Measurements from ENCODE around the gene JPH4. TPM values are rescaled to one million over a fixed set of nuclear protein-coding genes. Genes with fewer than 3 reads are reported as not detected.
"Not testable (repeated sequence)": the region's sequence is repeated elsewhere in the genome, so short reads cannot be mapped to it uniquely, and the experiment has no call there.

The JPH4 gene
- total and polyA plus RNA-seq, 5 donors from 2014 or later: 0.14 TPM; not detected in 4

GRCh38 chr14:23538050-23538718 is 40.4 kb downstream of the JPH4 start:
- H3K36me3 Mint-ChIP-seq: no peaks in the 10 kb centered on the region
- Histone ChIP-seq H3K27me3 (ENCODE audit: control insufficient read depth, insufficient read depth, low read length) (no peaks in the 10 kb centered on the region), H3K4me3 (ENCODE audit: low read depth, low read length) (no peak overlapping the region), H3K9me3 (ENCODE audit: control insufficient read depth in 2 of 2, low read length in 2 of 2) (no peaks in the 10 kb centered on the region), H3K27ac (ENCODE audit: insufficient read depth, low read length, poor library complexity, severe bottlenecking) (no peak overlapping the region), H3K36me3 (ENCODE audit: control insufficient read depth, insufficient read depth, low read length) (no peaks in the 10 kb centered on the region), H3K4me1 (ENCODE audit: control insufficient read depth, insufficient read depth, low read length, poor library complexity, severe bottlenecking) (no peaks in the 10 kb centered on the region)
- ATAC-seq (ENCODE audit: low read depth in 2 of 2) (no peak), DNase-seq (no peak)
- peaks cover 0 to 1% (median 0%) of the 10 kb centered on the region in 7 donors for H3K9me3 Mint-ChIP-seq
- no peaks in the 10 kb centered on the region for H3K4me1 Mint-ChIP-seq
- H3K4me3 Mint-ChIP-seq: no peak overlapping the region
- H3K27me3 Mint-ChIP-seq: peaks cover 10% of the 10 kb centered on the region
- peak overlapping the region in 1 of 3 donors; percentile 29 for H3K27ac Mint-ChIP-seq

- H3K36me3 Mint-ChIP-seq: no peaks in the 10 kb centered on the region
- H3K27me3 Mint-ChIP-seq: peaks cover 10% of the 10 kb centered on the region
- Histone ChIP-seq H3K4me1 (ENCODE audit: control insufficient read depth, insufficient read depth, low read length, poor library complexity, severe bottlenecking) (no peaks in the 10 kb centered on the region), H3K9me3 (ENCODE audit: control insufficient read depth in 2 of 2, low read length in 2 of 2) (no peaks in the 10 kb centered on the region), H3K36me3 (ENCODE audit: control insufficient read depth, insufficient read depth, low read length) (no peaks in the 10 kb centered on the region), H3K27ac (ENCODE audit: insufficient read depth, low read length, poor library complexity, severe bottlenecking) (no peak overlapping the region), H3K27me3 (ENCODE audit: control insufficient read depth, insufficient read depth, low read length) (no peaks in the 10 kb centered on the region), H3K4me3 (ENCODE audit: low read depth, low read length) (no peak overlapping the region)
- peaks cover 0 to 1% (median 0%) of the 10 kb centered on the region in 7 donors for H3K9me3 Mint-ChIP-seq
- DNase-seq (no peak), ATAC-seq (ENCODE audit: low read depth in 2 of 2) (no peak)
- H3K4me3 Mint-ChIP-seq: no peak overlapping the region
- no peaks in the 10 kb centered on the region for H3K4me1 Mint-ChIP-seq
- no peak overlapping the region for H3K27ac Mint-ChIP-seq
These were observed 41.1 kb downstream of the JPH4 start for GRCh38 chr14:23537351-23538049.

- H3K4me1 ChIP-seq (ENCODE audit: control insufficient read depth, insufficient read depth, low read length, poor library complexity, severe bottlenecking); ATAC-seq (ENCODE audit: low read depth in 2 of 2); H3K36me3 Mint-ChIP-seq; H3K27ac Mint-ChIP-seq; DNase-seq; H3K4me3 Mint-ChIP-seq; H3K9me3 ChIP-seq (ENCODE audit: control insufficient read depth in 2 of 2, low read length in 2 of 2); H3K4me3 ChIP-seq (ENCODE audit: low read depth, low read length); H3K27ac ChIP-seq (ENCODE audit: insufficient read depth, low read length, poor library complexity, severe bottlenecking); H3K27me3 Mint-ChIP-seq; H3K4me1 Mint-ChIP-seq; H3K36me3 ChIP-seq (ENCODE audit: control insufficient read depth, insufficient read depth, low read length); H3K27me3 ChIP-seq (ENCODE audit: control insufficient read depth, insufficient read depth, low read length); H3K9me3 Mint-ChIP-seq: not testable (repeated sequence)
These were observed 41.7 kb downstream of the JPH4 start for GRCh38 chr14:23536906-23537305.

GRCh38 chr14:23536494-23536893 is 42.1 kb downstream of the JPH4 start:
- Histone ChIP-seq H3K27me3 (ENCODE audit: control insufficient read depth, insufficient read depth, low read length) (no peaks in the 10 kb centered on the region), H3K4me3 (ENCODE audit: low read depth, low read length) (no peak overlapping the region), H3K9me3 (ENCODE audit: control insufficient read depth in 2 of 2, low read length in 2 of 2) (no peaks in the 10 kb centered on the region), H3K36me3 (ENCODE audit: control insufficient read depth, insufficient read depth, low read length) (no peaks in the 10 kb centered on the region), H3K27ac (ENCODE audit: insufficient read depth, low read length, poor library complexity, severe bottlenecking) (no peak overlapping the region), H3K4me1 (ENCODE audit: control insufficient read depth, insufficient read depth, low read length, poor library complexity, severe bottlenecking) (no peaks in the 10 kb centered on the region)
- Mint-ChIP-seq H3K4me3 (no peak overlapping the region), H3K27me3 (peaks cover 6% of the 10 kb centered on the region), H3K27ac (no peak overlapping the region), H3K9me3 (peaks cover 0 to 1% (median 0%) of the 10 kb centered on the region in 7 donors), H3K36me3 (no peaks in the 10 kb centered on the region), H3K4me1 (no peaks in the 10 kb centered on the region)
- ATAC-seq (ENCODE audit: low read depth in 2 of 2) (no peak), DNase-seq (no peak)

GRCh38 chr14:23535943-23536342 is 42.6 kb downstream of the JPH4 start:
- DNase-seq (no peak), ATAC-seq (ENCODE audit: low read depth in 2 of 2) (no peak)
- H3K4me3 ChIP-seq (ENCODE audit: low read depth, low read length): no peak overlapping the region
- no peaks in the 10 kb centered on the region for H3K9me3 ChIP-seq (ENCODE audit: control insufficient read depth in 2 of 2, low read length in 2 of 2)
- no peaks in the 10 kb centered on the region for H3K27me3 ChIP-seq (ENCODE audit: control insufficient read depth, insufficient read depth, low read length)
- Mint-ChIP-seq H3K4me1 (no peaks in the 10 kb centered on the region), H3K4me3 (no peak overlapping the region), H3K9me3 (peaks cover 0 to 1% (median 0%) of the 10 kb centered on the region in 7 donors), H3K27ac (no peak overlapping the region), H3K27me3 (peaks cover 6% of the 10 kb centered on the region), H3K36me3 (no peaks in the 10 kb centered on the region)
- H3K36me3 ChIP-seq (ENCODE audit: control insufficient read depth, insufficient read depth, low read length): no peaks in the 10 kb centered on the region
- H3K4me1 ChIP-seq (ENCODE audit: control insufficient read depth, insufficient read depth, low read length, poor library complexity, severe bottlenecking): no peaks in the 10 kb centered on the region
- no peak overlapping the region for H3K27ac ChIP-seq (ENCODE audit: insufficient read depth, low read length, poor library complexity, severe bottlenecking)

GRCh38 chr14:23533652-23534435 is 44.7 kb downstream of the JPH4 start:
- H3K27ac Mint-ChIP-seq: no peak overlapping the region
- H3K4me3 ChIP-seq (ENCODE audit: low read depth, low read length): no peak overlapping the region
- H3K27me3 ChIP-seq (ENCODE audit: control insufficient read depth, insufficient read depth, low read length): no peaks in the 10 kb centered on the region
- no peak for DNase-seq
- no peak for ATAC-seq (ENCODE audit: low read depth in 2 of 2)
- no peak overlapping the region for H3K4me3 Mint-ChIP-seq
- no peaks in the 10 kb centered on the region for H3K36me3 ChIP-seq (ENCODE audit: control insufficient read depth, insufficient read depth, low read length)
- H3K9me3 Mint-ChIP-seq: peaks cover 0 to 1% (median 0%) of the 10 kb centered on the region in 7 donors
- no peaks in the 10 kb centered on the region for H3K27me3 Mint-ChIP-seq
- no peak overlapping the region for H3K27ac ChIP-seq (ENCODE audit: insufficient read depth, low read length, poor library complexity, severe bottlenecking)
- peaks cover 0 to 2% (median 0%) of the 10 kb centered on the region in 4 donors for H3K4me1 Mint-ChIP-seq
- H3K9me3 ChIP-seq (ENCODE audit: control insufficient read depth in 2 of 2, low read length in 2 of 2): no peaks in the 10 kb centered on the region
- no peaks in the 10 kb centered on the region for H3K4me1 ChIP-seq (ENCODE audit: control insufficient read depth, insufficient read depth, low read length, poor library complexity, severe bottlenecking)
- H3K36me3 Mint-ChIP-seq: no peaks in the 10 kb centered on the region

- H3K4me1 Mint-ChIP-seq: peaks cover 0 to 2% (median 0%) of the 10 kb centered on the region in 4 donors
These were observed 45.9 kb downstream of the JPH4 start for GRCh38 chr14:23532658-23533057.

More at GRCh38 chr14:23532658-23533057, 45.9 kb downstream of the JPH4 start:
- no peak overlapping the region for H3K4me3 Mint-ChIP-seq
- no peak overlapping the region for H3K27ac ChIP-seq (ENCODE audit: insufficient read depth, low read length, poor library complexity, severe bottlenecking)
- ATAC-seq (ENCODE audit: low read depth in 2 of 2): no peak
- H3K9me3 ChIP-seq (ENCODE audit: control insufficient read depth in 2 of 2, low read length in 2 of 2): no peaks in the 10 kb centered on the region
- H3K27me3 Mint-ChIP-seq: no peaks in the 10 kb centered on the region
- H3K4me3 ChIP-seq (ENCODE audit: low read depth, low read length): no peak overlapping the region
- H3K36me3 Mint-ChIP-seq: no peaks in the 10 kb centered on the region
- no peaks in the 10 kb centered on the region for H3K9me3 Mint-ChIP-seq
- no peaks in the 10 kb centered on the region for H3K27me3 ChIP-seq (ENCODE audit: control insufficient read depth, insufficient read depth, low read length)
- no peaks in the 10 kb centered on the region for H3K36me3 ChIP-seq (ENCODE audit: control insufficient read depth, insufficient read depth, low read length)
- H3K4me1 ChIP-seq (ENCODE audit: control insufficient read depth, insufficient read depth, low read length, poor library complexity, severe bottlenecking): no peaks in the 10 kb centered on the region
- DNase-seq: no peak
- H3K27ac Mint-ChIP-seq: no peak overlapping the region
